Small intestine (tissue), 7 donors: Measurements from ENCODE around the gene ABCA2. TPM values are rescaled to one million over a fixed set of nuclear protein-coding genes. Genes with fewer than 3 reads are reported as not detected.

Experiments
- DNase-seq, 2 donors: peaks; one replicate each; pipeline versions ENCODE4 v3.0.0 to v3.0.0-alpha.2; 2013
- FAIRE-seq: peaks from 2 replicates; lab custom pipeline; 2012; peaks lifted over from hg19 to GRCh38; lab: Jason Lieb, UNC
- H3K27ac ChIP-seq, 3 donors: one replicate each; pipeline ENCODE4 v1.5.1; 2013; ENCODE audit warnings: low read length in 2 of 3, mild to moderate bottlenecking in 2 of 3, control low read depth in 1 of 3, inconsistent platforms in 1 of 3, low read depth in 1 of 3, moderate library complexity in 1 of 3
- H3K27me3 ChIP-seq, 3 donors: one replicate each; pipeline ENCODE4 v1.6.1; 2013; ENCODE audit warnings: low read length in 3 of 3, inconsistent platforms in 1 of 3; ENCODE audit not compliant: control insufficient read depth in 3 of 3, insufficient read depth in 3 of 3
- H3K36me3 ChIP-seq, 3 donors: one replicate each; pipeline ENCODE4 v1.6.1; 2013; ENCODE audit warnings: low read length in 3 of 3, inconsistent platforms in 1 of 3, low read depth in 1 of 3, mild to moderate bottlenecking in 1 of 3, moderate library complexity in 1 of 3; ENCODE audit not compliant: control insufficient read depth in 3 of 3, insufficient read depth in 2 of 3
- H3K4me1 ChIP-seq, 3 donors: one replicate each; pipeline ENCODE4 v1.6.1; 2013; ENCODE audit warnings: low read length in 2 of 3, inconsistent platforms in 1 of 3, low read depth in 1 of 3, mild to moderate bottlenecking in 1 of 3, moderate library complexity in 1 of 3; ENCODE audit not compliant: control insufficient read depth in 3 of 3, insufficient read depth in 2 of 3
- H3K4me3 ChIP-seq, 3 donors: one replicate each; pipeline ENCODE4 v1.5.1; 2013; ENCODE audit warnings: low read length in 3 of 3, control low read depth in 1 of 3, inconsistent platforms in 1 of 3, low read depth in 1 of 3, mild to moderate bottlenecking in 1 of 3, moderate library complexity in 1 of 3
- H3K9me3 ChIP-seq, 2 donors: one replicate each; pipeline ENCODE4 v1.6.1; 2013; ENCODE audit warnings: low read depth in 1 of 2, low read length in 1 of 2; ENCODE audit not compliant: control insufficient read depth in 2 of 2, insufficient read depth in 1 of 2
- WGBS, 3 donors: extraction: QIAGEN DNeasy Blood & Tissue Kit; methylation state at CpG; one replicate each; pipeline ENCODE4 v1.1.7; 2013; 5-methylcytosine and 5-hydroxymethylcytosine counted together
- polyA plus RNA-seq, 4 donors: library from polyadenylated mRNA; stranded (reverse) in 3 of 4; unstranded in 1 of 4; fragments of 200-250 nt in 3 of 4; fragments of 120-200 nt in 1 of 4; gene quantifications; one replicate each; pipeline versions ENCODE4 v1.2.1 to v1.2.3, GENCODE V29; 2013
- donor health status: healthy with polysubstance abuse.
- donor health status: control.
- donor health status: control.
- donor health status: Bipolar disorder and iron deficiency.
- donor health status: healthy.

ABCA2 gene
- polyA plus RNA-seq, 4 donors, result 3.4 to 29.0 (median 8.8) TPM

DNA sequence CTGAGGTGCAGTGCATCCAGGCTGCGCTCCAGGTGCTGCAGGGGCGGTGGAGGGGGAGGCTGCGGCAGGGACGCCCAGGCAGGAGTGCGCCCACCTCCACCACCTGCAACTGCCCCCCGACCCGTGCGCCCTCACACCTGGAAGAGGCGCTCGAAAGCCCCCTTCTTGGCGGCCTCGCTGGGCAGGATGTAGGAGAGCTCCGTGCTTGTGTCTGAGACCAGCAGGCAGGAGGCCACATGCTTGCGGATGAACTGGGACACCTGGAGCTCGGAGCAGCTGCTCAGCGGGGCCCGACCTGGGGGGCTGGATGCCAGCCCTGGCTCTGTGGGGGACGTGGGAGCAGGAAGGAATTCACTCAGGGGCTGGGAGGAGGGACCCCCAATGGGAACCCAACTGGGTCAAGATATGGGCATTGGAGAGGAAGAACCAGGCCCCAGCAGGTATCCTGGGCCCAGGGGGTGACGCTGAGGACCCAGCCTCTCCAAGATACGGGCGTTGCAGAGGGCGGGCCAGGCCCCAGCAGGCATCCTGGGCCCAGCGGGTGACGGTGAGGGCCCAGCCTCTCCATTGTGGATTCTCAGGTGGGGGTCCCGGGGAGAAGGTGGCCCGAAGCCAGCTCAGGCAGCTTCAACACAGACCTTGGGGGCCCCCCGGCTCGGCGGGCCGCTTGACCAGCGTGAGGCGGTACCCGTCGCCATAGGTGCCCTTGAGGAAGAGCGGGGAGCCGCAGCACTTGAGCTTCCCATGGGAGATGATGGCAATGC, 13.1 kb downstream of the ABCA2 start:
- WGBS, 3 donors, result 94 to 96% (median 95%) methylated on average over 32 to 36 of the region's 36 CpGs
- no peak for DNase-seq

DNA sequence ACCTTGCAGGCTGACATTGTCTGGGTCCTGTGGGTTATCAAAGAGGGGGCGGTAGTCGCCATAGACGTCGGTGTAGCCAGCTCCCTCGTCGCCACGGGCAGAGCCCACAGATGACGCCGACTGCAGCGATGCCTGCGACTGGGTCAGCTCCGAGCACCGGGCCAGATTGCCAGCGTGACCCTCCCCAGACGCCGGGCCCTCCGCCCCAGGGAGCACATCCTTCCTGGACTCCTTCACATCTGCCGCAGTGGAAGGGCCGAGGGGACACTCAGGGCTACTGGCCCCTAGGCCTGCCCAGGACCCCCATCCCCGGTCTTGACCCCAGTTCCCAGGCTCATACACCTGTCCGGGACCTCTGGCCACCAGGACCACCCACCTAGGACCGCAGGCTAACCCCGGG, 13.9 kb downstream of the ABCA2 start:
- FAIRE-seq, result no peak
- H3K4me1 ChIP-seq, result no peaks in the 10 kb centered on the region
- no peak overlapping the region for H3K4me3 ChIP-seq
- no peak for DNase-seq
- H3K36me3 ChIP-seq, result peaks cover 2 to 81% (median 7%) of the 10 kb centered on the region in 3 donors
- no peak overlapping the region for H3K27ac ChIP-seq
- 88 to 93% (median 91%) methylated on average over 19 to 23 of the region's 23 CpGs for WGBS, 3 donors
- H3K9me3 ChIP-seq, result peaks cover 0 to 4% of the 10 kb centered on the region in 2 donors
- H3K27me3 ChIP-seq, result no peaks in the 10 kb centered on the region

More for the DNA sequence above, 13.1 kb downstream of the ABCA2 start:
- H3K27me3 ChIP-seq, result no peaks in the 10 kb centered on the region
- FAIRE-seq, result no peak
- no peaks in the 10 kb centered on the region for H3K4me1 ChIP-seq
- peaks cover 2 to 78% (median 7%) of the 10 kb centered on the region in 3 donors for H3K36me3 ChIP-seq
- no peak overlapping the region for H3K27ac ChIP-seq
- H3K4me3 ChIP-seq, result no peak overlapping the region
- peaks cover 0 to 4% of the 10 kb centered on the region in 2 donors for H3K9me3 ChIP-seq

- Histone ChIP-seq H3K9me3 (peaks cover 0 to 4% of the 10 kb centered on the region in 2 donors), H3K4me1 (no peaks in the 10 kb centered on the region), H3K27me3 (no peaks in the 10 kb centered on the region), H3K4me3 (no peak overlapping the region), H3K36me3 (peaks cover 2 to 78% (median 7%) of the 10 kb centered on the region in 3 donors), H3K27ac (no peak overlapping the region)
- WGBS, 3 donors, result 94 to 96% (median 94%) methylated on average over 11 to 20 of the region's 20 CpGs
- DNase-seq, result no peak
- FAIRE-seq, result no peak
Measured at GRCh38 chr9:137013571-137013940, 14.5 kb downstream of the ABCA2 start.

GRCh38 chr9:137012694-137013570, 15.1 kb downstream of the ABCA2 start:
- no peaks in the 10 kb centered on the region for H3K4me1 ChIP-seq
- WGBS, 3 donors, result 90 to 96% (median 96%) methylated on average over 37 to 67 of the region's 67 CpGs
- no peak for FAIRE-seq
- H3K27me3 ChIP-seq, result no peaks in the 10 kb centered on the region
- H3K4me3 ChIP-seq, result no peak overlapping the region
- peaks cover 0 to 4% of the 10 kb centered on the region in 2 donors for H3K9me3 ChIP-seq
- peaks cover 2 to 79% (median 7%) of the 10 kb centered on the region in 3 donors for H3K36me3 ChIP-seq
- no peak overlapping the region for H3K27ac ChIP-seq
- DNase-seq, result no peak

- Histone ChIP-seq H3K9me3 (peaks cover 0 to 4% of the 10 kb centered on the region in 2 donors), H3K36me3 (peaks cover 2 to 75% (median 4%) of the 10 kb centered on the region in 3 donors), H3K4me1 (no peaks in the 10 kb centered on the region), H3K27ac (no peak overlapping the region), H3K27me3 (no peaks in the 10 kb centered on the region), H3K4me3 (no peak overlapping the region)
- DNase-seq (no peak), FAIRE-seq (no peak)
- 89 to 91% (median 91%) methylated on average over 26 to 39 of the region's 39 CpGs for WGBS, 3 donors
Measured at GRCh38 chr9:137011907-137012675, 15.9 kb downstream of the ABCA2 start.

- Histone ChIP-seq H3K4me3 (no peak overlapping the region), H3K36me3 (peaks cover 2 to 65% (median 4%) of the 10 kb centered on the region in 3 donors), H3K4me1 (peaks cover 0 to 2% (median 0%) of the 10 kb centered on the region in 3 donors), H3K27me3 (no peaks in the 10 kb centered on the region), H3K9me3 (peaks cover 0 to 10% of the 10 kb centered on the region in 2 donors), H3K27ac (no peak overlapping the region)
- FAIRE-seq (no peak), DNase-seq (no peak)
- WGBS, 3 donors, result 92 to 95% (median 94%) methylated on average over 21 to 24 of the region's 24 CpGs
Measured at GRCh38 chr9:137011156-137011555, 16.9 kb downstream of the ABCA2 start.

DNA sequence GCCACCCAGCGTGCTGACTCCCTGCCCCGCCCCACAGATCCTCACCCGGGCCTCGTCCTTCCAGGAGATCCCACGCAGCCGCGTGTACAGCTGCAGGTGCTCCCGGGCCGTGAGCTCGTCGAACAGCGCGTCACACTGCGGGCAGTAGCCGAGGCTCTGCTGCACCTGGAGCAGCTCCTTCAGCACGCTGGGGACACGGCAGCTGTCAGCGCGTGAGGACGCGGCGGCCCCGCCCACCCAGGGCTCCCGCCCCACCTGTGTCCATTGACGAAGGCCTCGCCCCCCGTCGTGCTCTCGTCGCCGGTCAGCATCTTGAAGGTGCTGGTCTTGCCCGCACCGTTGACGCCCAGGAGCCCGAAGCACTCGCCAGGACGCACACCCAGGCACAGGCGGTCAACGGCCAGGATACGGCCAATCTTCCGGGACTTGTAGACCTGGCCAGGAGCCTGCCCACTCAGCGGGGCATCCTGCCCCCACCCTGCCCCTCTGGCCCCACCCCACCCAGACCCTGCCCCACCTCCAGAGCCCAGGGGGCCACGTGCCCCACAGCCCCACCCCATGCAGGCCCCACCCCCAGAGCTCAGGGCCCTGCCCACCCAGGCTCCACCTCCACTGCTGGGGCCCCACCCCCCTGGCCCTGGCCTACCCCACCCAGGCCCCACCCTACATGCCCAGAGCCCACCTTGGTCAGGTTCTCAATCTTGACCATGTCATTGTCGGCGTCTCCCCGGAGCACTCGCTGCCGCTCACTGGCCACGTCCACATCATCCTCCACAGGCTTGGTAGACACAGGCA, 17.9 kb downstream of the ABCA2 start:
- Histone ChIP-seq H3K27ac (no peak overlapping the region), H3K4me3 (no peak overlapping the region), H3K36me3 (peaks cover 2 to 59% (median 4%) of the 10 kb centered on the region in 3 donors), H3K27me3 (no peaks in the 10 kb centered on the region), H3K9me3 (peaks cover 0 to 16% of the 10 kb centered on the region in 2 donors), H3K4me1 (peaks cover 0 to 6% (median 0%) of the 10 kb centered on the region in 3 donors)
- 92 to 96% (median 95%) methylated on average over 42 to 49 of the region's 49 CpGs for WGBS, 3 donors
- DNase-seq (no peak), FAIRE-seq (no peak)
